Endothelial cell (in vitro differentiated cells): Measurements from ENCODE around the gene PLXNB1. TPM values are rescaled to one million over a fixed set of nuclear protein-coding genes. Genes with fewer than 3 reads are reported as not detected.

Source experiments
- DNase-seq: peaks from one replicate; pipeline ENCODE4 v3.0.0; 2021; ENCODE audit warnings: low spot score
- H3K27ac Mint-ChIP-seq: one replicate; pipeline ENCODE4 v1.8.0; 2021; ENCODE audit warnings: mixed read lengths, inconsistent platforms; ENCODE audit not compliant: unreplicated experiment
- H3K27me3 Mint-ChIP-seq: one replicate; pipeline ENCODE4 v1.8.0; 2021; ENCODE audit warnings: mild to moderate bottlenecking, moderate library complexity, mixed read lengths, inconsistent platforms; ENCODE audit not compliant: unreplicated experiment
- H3K36me3 Mint-ChIP-seq: one replicate; pipeline ENCODE4 v1.8.0; 2021; ENCODE audit warnings: mild to moderate bottlenecking, low read depth, mixed read lengths, inconsistent platforms; ENCODE audit not compliant: unreplicated experiment
- H3K4me1 Mint-ChIP-seq: one replicate; pipeline ENCODE4 v1.8.0; 2021; ENCODE audit warnings: mild to moderate bottlenecking, mixed read lengths, inconsistent platforms; ENCODE audit not compliant: unreplicated experiment
- H3K4me3 Mint-ChIP-seq: one replicate; pipeline ENCODE4 v1.8.0; 2021; ENCODE audit warnings: mild to moderate bottlenecking, mixed read lengths, inconsistent platforms; ENCODE audit not compliant: unreplicated experiment
- H3K9me3 Mint-ChIP-seq: one replicate; pipeline ENCODE4 v1.8.0; 2021; ENCODE audit warnings: mixed read lengths, inconsistent platforms; ENCODE audit not compliant: unreplicated experiment
- CTCF ChIP-seq: fragments of 200-600 bp; sonication (generic); IDR thresholded peaks from one replicate; pipeline ENCODE4 v1.5.0; 2021; ENCODE audit warnings: antibody characterized with exemption; ENCODE audit not compliant: unreplicated experiment
- total RNA-seq: library from RNA; stranded (reverse); fragmentation: NEBNext Ultra II Directional; extraction: Animal tissue kit (Norgen Biotek cat#: 25700); gene quantifications from one replicate; pipeline ENCODE4 v1.2.1, GENCODE V29; 2021; ENCODE audit not compliant: unreplicated experiment

The PLXNB1 gene
- total RNA-seq, 1 donor from 2014 or later, result 68.7 TPM

GRCh38 chr3:48436477-48436787, 6.5 kb upstream of the PLXNB1 start:
- H3K9me3 Mint-ChIP-seq, result no peaks in the 10 kb centered on the region

GRCh38 chr3:48435774-48436476, 6.0 kb upstream of the PLXNB1 start:
- peak; percentile 94 for TF ChIP-seq CTCF
- H3K27me3 Mint-ChIP-seq, result peaks cover 23% of the 10 kb centered on the region
- no peak overlapping the region for H3K4me3 Mint-ChIP-seq
- peak; percentile 90 for DNase-seq
- H3K4me1 Mint-ChIP-seq, result peaks cover 13% of the 10 kb centered on the region
- peaks cover 10% of the 10 kb centered on the region for H3K36me3 Mint-ChIP-seq
- H3K9me3 Mint-ChIP-seq, result no peaks in the 10 kb centered on the region
- no peak overlapping the region for H3K27ac Mint-ChIP-seq

More at GRCh38 chr3:48436477-48436787, 6.5 kb upstream of the PLXNB1 start:
- Mint-ChIP-seq H3K27me3 (peaks cover 22% of the 10 kb centered on the region), H3K36me3 (peaks cover 10% of the 10 kb centered on the region), H3K4me1 (peaks cover 12% of the 10 kb centered on the region), H3K4me3 (no peak overlapping the region), H3K27ac (no peak overlapping the region)
- no peak for TF ChIP-seq CTCF
- DNase-seq, result no peak

- H3K4me1 Mint-ChIP-seq, result peaks cover 17% of the 10 kb centered on the region
- DNase-seq, result no peak
- no peak for TF ChIP-seq CTCF
- H3K9me3 Mint-ChIP-seq, result no peaks in the 10 kb centered on the region
- peak overlapping the region; percentile 47 for H3K4me3 Mint-ChIP-seq
- no peak overlapping the region for H3K27ac Mint-ChIP-seq
- H3K27me3 Mint-ChIP-seq, result peaks cover 17% of the 10 kb centered on the region
- H3K36me3 Mint-ChIP-seq, result peaks cover 10% of the 10 kb centered on the region
Measured at GRCh38 chr3:48435223-48435595, 5.3 kb upstream of the PLXNB1 start.

GRCh38 chr3:48434591-48435222, 4.8 kb upstream of the PLXNB1 start:
- DNase-seq, result no peak
- Mint-ChIP-seq H3K36me3 (peaks cover 10% of the 10 kb centered on the region), H3K27me3 (peaks cover 12% of the 10 kb centered on the region), H3K4me1 (peaks cover 14% of the 10 kb centered on the region), H3K9me3 (no peaks in the 10 kb centered on the region), H3K4me3 (no peak overlapping the region), H3K27ac (peak overlapping the region; percentile 19)
- TF ChIP-seq CTCF, result no peak

GRCh38 chr3:48433472-48434118, 3.7 kb upstream of the PLXNB1 start:
- TF ChIP-seq CTCF, result no peak
- Mint-ChIP-seq H3K4me1 (peaks cover 9% of the 10 kb centered on the region), H3K27ac (no peak overlapping the region), H3K4me3 (no peak overlapping the region), H3K27me3 (peaks cover 8% of the 10 kb centered on the region), H3K9me3 (no peaks in the 10 kb centered on the region), H3K36me3 (peaks cover 10% of the 10 kb centered on the region)
- DNase-seq, result no peak
